Neural progenitor cell (in vitro differentiated cells): ENCODE results near the gene MEGF9. TPM values are rescaled to one million over a fixed set of nuclear protein-coding genes. Genes with fewer than 3 reads are reported as not detected.
A peak's percentile ranks its signal among the peaks of the same experiment; 100 is the strongest.

Experiments used
- DNase-seq: peaks from one replicate; pipeline ENCODE4 v3.0.0-alpha.2; 2016; ENCODE audit warnings: low spot score
- H2AFZ ChIP-seq: fragments of 200-600 bp; sonication (generic); replicated peaks from 2 replicates; pipeline ENCODE4 v1.6.1; 2016; ENCODE audit warnings: antibody characterized with exemption
- H3F3A ChIP-seq: fragments of 200-600 bp; sonication (generic); 2 replicates; pipeline ENCODE4 v1.6.1; 2016; ENCODE audit warnings: antibody characterized with exemption, low read depth
- H3K27ac ChIP-seq: fragments of 200-600 bp; sonication (generic); 2 replicates; pipeline ENCODE4 v1.5.1; 2016; ENCODE audit warnings: mild to moderate bottlenecking
- H3K27me3 ChIP-seq: fragments of 200-600 bp; sonication (generic); 2 replicates; pipeline ENCODE4 v1.6.1; 2016; ENCODE audit warnings: mild to moderate bottlenecking, moderate library complexity
- H3K36me3 ChIP-seq: fragments of 200-600 bp; sonication (generic); 2 replicates; pipeline ENCODE4 v1.5.1; 2016
- H3K4me1 ChIP-seq: fragments of 200-600 bp; sonication (generic); 2 replicates; pipeline ENCODE4 v1.6.1; 2016; ENCODE audit warnings: mixed run types
- H3K4me2 ChIP-seq: fragments of 200-600 bp; sonication (generic); 2 replicates; pipeline ENCODE4 v1.6.1; 2016
- H3K4me3 ChIP-seq: fragments of 200-600 bp; sonication (generic); 2 replicates; pipeline ENCODE4 v1.5.1; 2016
- H3K79me2 ChIP-seq: fragments of 200-600 bp; sonication (generic); 2 replicates; pipeline ENCODE4 v1.6.1; 2016; ENCODE audit warnings: low read depth
- H3K9ac ChIP-seq: fragments of 200-600 bp; sonication (generic); 2 replicates; pipeline ENCODE4 v1.6.1; 2016
- H3K9me3 ChIP-seq: fragments of 200-600 bp; sonication (generic); 2 replicates; pipeline ENCODE4 v1.5.1; 2016; ENCODE audit warnings: low read depth
- H4K20me1 ChIP-seq: fragments of 200-600 bp; sonication (generic); 2 replicates; pipeline ENCODE4 v1.6.1; 2016; ENCODE audit warnings: low read depth
- H3K27ac Mint-ChIP-seq: 3 replicates; pipeline ENCODE4 v1.8.0; 2021; ENCODE audit warnings: mixed read lengths
- H3K27me3 Mint-ChIP-seq: 2 replicates; pipeline ENCODE4 v1.8.0; 2022; ENCODE audit warnings: low read depth, mild to moderate bottlenecking, inconsistent platforms, moderate library complexity, mixed read lengths; ENCODE audit not compliant: insufficient read depth
- H3K36me3 Mint-ChIP-seq: 3 replicates; pipeline ENCODE4 v1.8.0; 2021; ENCODE audit warnings: mixed read lengths
- H3K4me1 Mint-ChIP-seq: 3 replicates; pipeline ENCODE4 v1.8.0; 2021; ENCODE audit warnings: mixed read lengths
- H3K4me3 Mint-ChIP-seq: 3 replicates; pipeline ENCODE4 v1.8.0; 2021; ENCODE audit warnings: mild to moderate bottlenecking, moderate library complexity, mixed read lengths
- H3K9me3 Mint-ChIP-seq: 3 replicates; pipeline ENCODE4 v1.8.0; 2020; ENCODE audit warnings: mixed read lengths
- EZH2 ChIP-seq: fragments of 200-600 bp; sonication (generic); IDR thresholded peaks from 2 replicates; pipeline ENCODE4 v1.6.1; 2017; ENCODE audit warnings: antibody characterized with exemption, mild to moderate bottlenecking, moderate library complexity
- EZH2phosphoT487 ChIP-seq: fragments of 200-600 bp; sonication (generic); IDR thresholded peaks from 2 replicates; pipeline ENCODE4 v1.6.1; 2017; ENCODE audit warnings: antibody characterized with exemption
- total RNA-seq: library from RNA; depleted of rRNA; stranded (reverse); fragments of >200 nt; gene quantifications from 2 replicates; pipeline ENCODE4 v1.2.3, GENCODE V29; 2015; ENCODE audit warnings: low replicate concordance
- TF ChIP-seq, protein P1 (sequence below): fragments of 200-600 bp; sonication (generic); IDR thresholded peaks from 2 replicates; pipeline ENCODE4 v1.5.1; 2017; ENCODE audit warnings: antibody characterized with exemption, mild to moderate bottlenecking

Gene MEGF9
- total RNA-seq, 1 donor from 2014 or later: 6.2 TPM

DNA sequence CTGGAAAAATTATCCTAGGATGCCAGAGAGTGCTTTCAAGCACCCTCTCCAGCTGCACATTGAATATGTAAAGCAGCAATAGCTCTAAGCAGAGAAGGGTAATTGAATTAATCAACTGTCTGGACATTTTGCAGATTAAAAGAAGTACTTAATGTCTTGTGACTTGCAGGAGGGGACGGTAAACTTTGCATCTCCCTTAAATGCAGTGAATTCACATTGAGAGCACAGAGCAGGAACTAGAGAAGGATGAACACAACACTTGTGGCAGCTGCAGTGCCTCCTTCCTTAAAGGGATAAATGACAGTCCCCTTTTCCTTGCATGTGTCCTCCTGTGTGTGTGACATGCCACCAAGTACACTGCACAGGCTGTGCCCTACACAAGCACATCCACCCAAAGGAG, 126.9 kb downstream of the MEGF9 start:
- Histone ChIP-seq H3K4me2 (no peak overlapping the region), H3K4me3 (no peak overlapping the region), H3K27me3 (no peaks in the 10 kb centered on the region), H3K9me3 (no peaks in the 10 kb centered on the region), H3K9ac (no peak overlapping the region), H3K4me1 (no peaks in the 10 kb centered on the region), H3K36me3 (no peaks in the 10 kb centered on the region), H4K20me1 (no peaks in the 10 kb centered on the region), H3K27ac (no peak overlapping the region), H2AFZ (peak overlapping the region; percentile 46), H3K79me2 (no peaks in the 10 kb centered on the region), H3F3A (no peaks in the 10 kb centered on the region)
- DNase-seq: no peak
- no peak for TF ChIP-seq EZH2
- TF ChIP-seq, protein P1, sequence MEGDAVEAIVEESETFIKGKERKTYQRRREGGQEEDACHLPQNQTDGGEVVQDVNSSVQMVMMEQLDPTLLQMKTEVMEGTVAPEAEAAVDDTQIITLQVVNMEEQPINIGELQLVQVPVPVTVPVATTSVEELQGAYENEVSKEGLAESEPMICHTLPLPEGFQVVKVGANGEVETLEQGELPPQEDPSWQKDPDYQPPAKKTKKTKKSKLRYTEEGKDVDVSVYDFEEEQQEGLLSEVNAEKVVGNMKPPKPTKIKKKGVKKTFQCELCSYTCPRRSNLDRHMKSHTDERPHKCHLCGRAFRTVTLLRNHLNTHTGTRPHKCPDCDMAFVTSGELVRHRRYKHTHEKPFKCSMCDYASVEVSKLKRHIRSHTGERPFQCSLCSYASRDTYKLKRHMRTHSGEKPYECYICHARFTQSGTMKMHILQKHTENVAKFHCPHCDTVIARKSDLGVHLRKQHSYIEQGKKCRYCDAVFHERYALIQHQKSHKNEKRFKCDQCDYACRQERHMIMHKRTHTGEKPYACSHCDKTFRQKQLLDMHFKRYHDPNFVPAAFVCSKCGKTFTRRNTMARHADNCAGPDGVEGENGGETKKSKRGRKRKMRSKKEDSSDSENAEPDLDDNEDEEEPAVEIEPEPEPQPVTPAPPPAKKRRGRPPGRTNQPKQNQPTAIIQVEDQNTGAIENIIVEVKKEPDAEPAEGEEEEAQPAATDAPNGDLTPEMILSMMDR: no peak
- no peak for TF ChIP-seq EZH2phosphoT487
- H3K27me3 Mint-ChIP-seq: no peaks in the 10 kb centered on the region
- no peaks in the 10 kb centered on the region for H3K9me3 Mint-ChIP-seq
- H3K4me1 Mint-ChIP-seq: peaks cover 23% of the 10 kb centered on the region
- H3K27ac Mint-ChIP-seq: no peak overlapping the region
- no peak overlapping the region for H3K4me3 Mint-ChIP-seq
- H3K36me3 Mint-ChIP-seq: no peaks in the 10 kb centered on the region

DNA sequence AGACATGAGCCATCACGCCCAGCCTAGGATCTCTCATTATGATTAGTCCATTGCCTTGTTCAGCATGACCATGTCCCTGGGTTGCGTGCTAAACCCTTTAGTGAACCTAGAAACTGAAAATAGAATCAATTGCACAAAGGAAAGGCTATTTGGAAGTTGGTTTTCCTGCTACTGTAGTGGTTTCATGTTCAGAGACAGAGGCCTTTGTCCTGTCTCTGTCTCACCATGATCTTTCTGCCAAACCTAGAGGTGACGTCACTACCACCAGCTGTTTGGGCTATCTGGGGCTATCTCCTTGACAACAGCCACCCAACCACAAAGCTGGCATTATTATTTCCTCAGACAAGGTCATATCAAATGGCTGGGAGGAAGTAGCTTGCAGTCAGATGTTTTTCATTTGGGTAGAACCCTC, 130.3 kb downstream of the MEGF9 start:
- no peak overlapping the region for H3K27ac ChIP-seq
- no peaks in the 10 kb centered on the region for H3K9me3 Mint-ChIP-seq
- no peaks in the 10 kb centered on the region for H3K27me3 Mint-ChIP-seq
- DNase-seq: no peak
- H3K9me3 ChIP-seq: no peaks in the 10 kb centered on the region
- H3F3A ChIP-seq: no peaks in the 10 kb centered on the region
- H3K36me3 Mint-ChIP-seq: no peaks in the 10 kb centered on the region
- peaks cover 9% of the 10 kb centered on the region for H3K79me2 ChIP-seq
- H3K4me3 ChIP-seq: no peak overlapping the region
- peaks cover 3% of the 10 kb centered on the region for H4K20me1 ChIP-seq
- H3K27ac Mint-ChIP-seq: peak overlapping the region; percentile 94
- H3K27me3 ChIP-seq: no peaks in the 10 kb centered on the region
- no peak overlapping the region for H3K9ac ChIP-seq
- no peaks in the 10 kb centered on the region for H3K36me3 ChIP-seq
- no peak overlapping the region for H2AFZ ChIP-seq
- H3K4me3 Mint-ChIP-seq: peak overlapping the region; percentile 13
- no peak overlapping the region for H3K4me2 ChIP-seq
- peaks cover 3% of the 10 kb centered on the region for H3K4me1 ChIP-seq
- H3K4me1 Mint-ChIP-seq: peaks cover 37% of the 10 kb centered on the region
- TF ChIP-seq EZH2: no peak
- TF ChIP-seq, protein P1: no peak
- no peak for TF ChIP-seq EZH2phosphoT487

DNA sequence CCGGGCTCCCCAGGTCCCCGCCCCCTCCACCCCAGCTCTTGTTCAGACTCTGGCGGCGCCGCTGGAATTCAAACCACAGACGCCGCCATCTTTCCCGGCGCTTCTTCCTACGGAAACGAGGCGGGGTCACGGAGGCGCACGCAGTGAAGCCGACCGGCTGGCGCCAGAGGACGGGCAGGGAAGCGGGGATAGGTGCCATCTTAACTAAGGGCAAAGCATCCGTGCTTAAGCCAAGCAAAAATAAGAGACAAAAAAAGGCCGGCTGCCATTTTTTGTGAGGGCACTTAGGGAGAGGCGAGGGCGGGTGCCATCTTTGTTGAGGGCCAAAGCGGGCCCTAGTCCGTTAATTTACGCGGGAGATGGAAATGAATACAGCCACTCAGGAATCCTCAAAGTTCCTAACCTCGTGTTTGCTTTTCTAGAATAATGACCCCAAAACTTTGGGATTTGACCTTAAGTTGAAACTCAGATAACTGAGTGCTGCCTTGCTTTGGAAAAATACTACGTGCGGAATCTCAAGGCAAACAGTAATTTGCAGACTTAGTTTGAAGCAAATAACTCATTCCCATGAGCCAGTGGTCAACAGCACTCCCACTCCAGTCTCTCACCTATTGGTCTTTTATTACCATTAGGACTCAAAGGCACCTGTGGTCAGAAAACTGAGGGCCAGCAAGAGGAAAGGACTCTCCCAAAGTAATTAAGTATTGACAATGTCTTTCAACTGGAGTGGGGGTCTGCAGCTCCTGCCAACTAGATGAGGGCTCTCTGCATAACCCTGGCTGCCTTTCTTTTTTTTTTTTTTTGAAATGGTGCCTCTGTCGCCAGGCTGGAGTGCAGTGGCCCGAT, 134.0 kb downstream of the MEGF9 start, which contains the start of gene CDK5RAP2:
Gene CDK5RAP2, minus strand, starts transcription at position 117 of the 846 bp plus-strand sequence. CDS start 189 bp downstream, outside the sequence.
- Mint-ChIP-seq H3K4me3 (peak within 1 kb of the TSS; percentile 98), H3K4me1 (peaks cover 36% of the 10 kb centered on the region), H3K27ac (peak within 1 kb of the TSS; percentile 85), H3K27me3 (no peaks in the 10 kb centered on the region), H3K36me3 (peaks cover 14% of the 10 kb centered on the region), H3K9me3 (no peaks in the 10 kb centered on the region)
- Histone ChIP-seq H3K79me2 (peaks cover 46% of the 10 kb centered on the region), H3K4me3 (peak within 1 kb of the TSS; percentile 96), H3K4me2 (peak within 1 kb of the TSS; percentile 95), H3K27me3 (no peaks in the 10 kb centered on the region), H4K20me1 (peaks cover 4% of the 10 kb centered on the region), H3K9ac (peak within 1 kb of the TSS; percentile 77), H2AFZ (peak within 1 kb of the TSS; percentile 83), H3F3A (no peaks in the 10 kb centered on the region), H3K4me1 (peaks cover 6% of the 10 kb centered on the region), H3K27ac (no peak within 1 kb of the TSS), H3K9me3 (no peaks in the 10 kb centered on the region), H3K36me3 (no peaks in the 10 kb centered on the region)
- TF ChIP-seq EZH2phosphoT487 (no peak), EZH2 (peak; percentile 40)
- peak; percentile 97 for DNase-seq
